SK-N-SH (cell line): ENCODE measurements around the gene DIAPH1. TPM values are rescaled to one million over a fixed set of nuclear protein-coding genes. Genes with fewer than 3 reads are reported as not detected.

ENCODE experiments used
- CTCF ChIA-PET: fragments of 300-600, 350-600 bp; formaldehyde crosslinking; extraction: SDS; loops from one replicate; lab custom pipeline; 2021; lab: Yijun Ruan, JAX
- POLR2A ChIA-PET: fragments of 350-600 bp; sonication (Branson Sonifier 250); formaldehyde crosslinking; extraction: SDS; loops from one replicate; lab custom pipeline; 2020; ENCODE audit warnings: antibody characterized with exemption, inconsistent platforms; lab: Yijun Ruan, JAX
- DNase-seq: peaks from one replicate; pipeline ENCODE4 v3.0.0; 2012
- H2AFZ ChIP-seq: fragments of 200-600 bp; sonication (generic); 2 replicates; pipeline ENCODE4 v1.8.1; 2016; ENCODE audit warnings: antibody characterized with exemption, mild to moderate bottlenecking, low read depth
- H3F3A ChIP-seq: fragments of 200-600 bp; sonication (generic); replicated peaks from 2 replicates; pipeline ENCODE3; 2016; ENCODE audit warnings: antibody characterized with exemption, mild to moderate bottlenecking; ENCODE audit not compliant: insufficient read depth
- H3K27ac ChIP-seq, 2 experiments: fragments of 200-500 bp in 1 of 2; fragments of 200-600 bp in 1 of 2; sonication (Bioruptor generic) in 1 of 2; sonication (generic), shearing (Covaris generic) in 1 of 2; 2 replicates each; pipeline versions ENCODE4 v1.5.1 to v1.6.1; 2014 to 2016; ENCODE audit warnings: low read depth in 2 of 2, inconsistent platforms in 1 of 2, low read length in 1 of 2, mild to moderate bottlenecking in 1 of 2, mixed read lengths in 1 of 2
- H3K27me3 ChIP-seq: fragments of 200-600 bp; sonication (generic), shearing (Covaris generic); 2 replicates; pipeline ENCODE4 v1.6.1; 2016; ENCODE audit warnings: mixed run types; ENCODE audit not compliant: insufficient read depth
- H3K36me3 ChIP-seq, 2 experiments: fragments of 200-500 bp in 1 of 2; fragments of 200-600 bp in 1 of 2; sonication (Bioruptor generic) in 1 of 2; sonication (generic) in 1 of 2; replicated peaks in 1 of 2; 2 replicates each; pipeline versions ENCODE3 to v1.5.1; 2014 to 2016; ENCODE audit warnings: low read length in 1 of 2, mild to moderate bottlenecking in 1 of 2; ENCODE audit not compliant: insufficient read depth in 2 of 2, control insufficient read depth in 1 of 2
- H3K4me1 ChIP-seq, 2 experiments: fragments of 200-500 bp in 1 of 2; fragments of 200-600 bp in 1 of 2; sonication (Bioruptor generic) in 1 of 2; sonication (generic), shearing (Covaris generic) in 1 of 2; 2 replicates each; pipeline versions ENCODE4 v1.5.1 to v1.6.1; 2014 to 2016; ENCODE audit warnings: low read depth in 1 of 2, low read length in 1 of 2, mixed run types in 1 of 2; ENCODE audit not compliant: insufficient read depth in 2 of 2, control insufficient read depth in 1 of 2
- H3K4me2 ChIP-seq: fragments of 200-600 bp; sonication (generic), shearing (Covaris generic); 2 replicates; pipeline ENCODE4 v1.6.1; 2017; ENCODE audit warnings: mixed run types
- H3K4me3 ChIP-seq, 2 experiments: fragments of 200-500 bp in 1 of 2; fragments of 200-600 bp in 1 of 2; sonication (Bioruptor generic) in 1 of 2; sonication (generic), shearing (Covaris generic) in 1 of 2; 2 replicates each; pipeline versions ENCODE4 v1.5.1 to v1.8.1; 2014 to 2016; ENCODE audit warnings: low read depth in 2 of 2, inconsistent platforms in 1 of 2, low read length in 1 of 2, mild to moderate bottlenecking in 1 of 2, mixed read lengths in 1 of 2, moderate library complexity in 1 of 2
- H3K79me2 ChIP-seq: fragments of 200-600 bp; sonication (generic); 2 replicates; pipeline ENCODE4 v1.8.1; 2017; ENCODE audit warnings: mild to moderate bottlenecking; ENCODE audit not compliant: insufficient read depth
- H3K9ac ChIP-seq: fragments of 200-600 bp; sonication (generic); 2 replicates; pipeline ENCODE4 v1.6.1; 2017; ENCODE audit warnings: mixed run types
- H3K9me2 ChIP-seq: fragments of 200-600 bp; sonication (generic); 2 replicates; pipeline ENCODE4 v1.6.1; 2017; ENCODE audit warnings: mixed run types
- H3K9me3 ChIP-seq: fragments of 200-600 bp; sonication (generic); 2 replicates; pipeline ENCODE4 v1.6.1; 2017; ENCODE audit warnings: mixed run types, mild to moderate bottlenecking, moderate library complexity
- H4K20me1 ChIP-seq: fragments of 200-600 bp; sonication (generic); 2 replicates; pipeline ENCODE4 v1.6.1; 2017; ENCODE audit warnings: mild to moderate bottlenecking, mixed run types; ENCODE audit not compliant: insufficient read depth
- CHD2 ChIP-seq: fragments of 150-350 bp; IDR thresholded peaks from 2 replicates; pipeline ENCODE4 v1.6.1; 2018; ENCODE audit warnings: low read length; ENCODE audit not compliant: partially characterized antibody
- ELF1 ChIP-seq: IDR thresholded peaks from 2 replicates; pipeline ENCODE4 v1.4.0; 2012
- EP300 ChIP-seq, 2 experiments: IDR thresholded peaks; 2 replicates each; pipeline versions ENCODE4 v1.4.0 to v1.6.1; 2012; ENCODE audit warnings: borderline replicate concordance in 1 of 2, low read depth in 1 of 2, low read length in 1 of 2
- FOXJ3 ChIP-seq: sonication (generic); formaldehyde crosslinking; IDR thresholded peaks from 2 replicates; pipeline ENCODE4 v1.5.1; 2020; ENCODE audit warnings: mild to moderate bottlenecking, missing genetic modification reagents
- JUND ChIP-seq: IDR thresholded peaks from 2 replicates; pipeline ENCODE4 v1.4.0; 2012
- MXI1 ChIP-seq: IDR thresholded peaks from 2 replicates; pipeline ENCODE4 v1.6.1; 2012; ENCODE audit warnings: mild to moderate bottlenecking, low read depth, low read length, improper control_type of control experiment
- NFIC ChIP-seq: IDR thresholded peaks from 2 replicates; pipeline ENCODE4 v1.4.0; 2012; ENCODE audit warnings: borderline replicate concordance
- POLR2AphosphoS5 ChIP-seq: IDR thresholded peaks from 2 replicates; pipeline ENCODE4 v1.6.1; 2012; ENCODE audit warnings: low read depth, low read length
- RAD21 ChIP-seq: IDR thresholded peaks from 2 replicates; pipeline ENCODE4 v1.6.1; 2012; ENCODE audit warnings: mild to moderate bottlenecking, low read length
- RCOR1 ChIP-seq: fragments of 150-350 bp; IDR thresholded peaks from 2 replicates; pipeline ENCODE4 v1.6.1; 2017; ENCODE audit warnings: antibody characterized with exemption, low read length
- RXRA ChIP-seq: IDR thresholded peaks from 2 replicates; pipeline ENCODE4 v1.4.0; 2012; ENCODE audit warnings: low read depth, mild to moderate bottlenecking, borderline replicate concordance
- SIN3A ChIP-seq: IDR thresholded peaks from 2 replicates; pipeline ENCODE4 v1.6.1; 2012; ENCODE audit warnings: low read depth, mild to moderate bottlenecking, low read length, moderate library complexity, borderline replicate concordance
- SMC3 ChIP-seq: IDR thresholded peaks from 2 replicates; pipeline ENCODE4 v1.6.1; 2012; ENCODE audit warnings: low read depth, low read length, improper control_type of control experiment
- TAF1 ChIP-seq: IDR thresholded peaks from 2 replicates; pipeline ENCODE4 v1.6.1; 2012; ENCODE audit warnings: low read depth, mild to moderate bottlenecking, low read length, moderate library complexity, borderline replicate concordance
- TCF12 ChIP-seq: IDR thresholded peaks from 2 replicates; pipeline ENCODE4 v1.4.0; 2012
- TEAD4 ChIP-seq: IDR thresholded peaks from 2 replicates; pipeline ENCODE4 v1.4.0; 2012; ENCODE audit warnings: mild to moderate bottlenecking, borderline replicate concordance; ENCODE audit not compliant: insufficient read depth
- YY1 ChIP-seq: IDR thresholded peaks from 2 replicates; pipeline ENCODE4 v1.4.0; 2012; ENCODE audit warnings: low read depth, mild to moderate bottlenecking
- WGBS: methylation state at CpG from one replicate; pipeline ENCODE4 v1.1.6; 2017; ENCODE audit warnings: low lambda C conversion rate; 5-methylcytosine and 5-hydroxymethylcytosine counted together
- polyA plus RNA-seq, 3 experiments: library from polyadenylated mRNA; depleted of rRNA; stranded (reverse); fragments of >200 nt; gene quantifications; 2 replicates each; pipeline ENCODE4 v1.2.3, GENCODE V29; 2012
- TF ChIP-seq, protein P1 (sequence below): fragments of 150-350 bp; IDR thresholded peaks from 2 replicates; pipeline ENCODE4 v1.6.1; 2016; ENCODE audit warnings: mild to moderate bottlenecking, low read depth, low read length
- TF ChIP-seq, protein P2 (sequence below): IDR thresholded peaks from 2 replicates; pipeline ENCODE4 v1.4.0; 2012; ENCODE audit warnings: low read depth
- TF ChIP-seq, protein P3 (sequence below): fragments of 200-600 bp; sonication (generic); IDR thresholded peaks from 2 replicates; pipeline ENCODE4 v1.6.1; 2017; ENCODE audit warnings: antibody characterized with exemption, mild to moderate bottlenecking, moderate library complexity
- TF ChIP-seq, protein P4 (sequence below): IDR thresholded peaks from 2 replicates; pipeline ENCODE4 v1.4.0; 2012; ENCODE audit warnings: low read depth, borderline replicate concordance
- TF ChIP-seq, protein P5 (sequence below): fragments of 150-350 bp; IDR thresholded peaks from 2 replicates; pipeline ENCODE4 v1.6.1; 2017; ENCODE audit warnings: antibody characterized with exemption, low read length, low read depth, borderline replicate concordance

The DIAPH1 gene
- polyA plus RNA-seq, 1 of the 3 experiments (the other 2 are of a cell fraction) = 30.4 TPM

DNA sequence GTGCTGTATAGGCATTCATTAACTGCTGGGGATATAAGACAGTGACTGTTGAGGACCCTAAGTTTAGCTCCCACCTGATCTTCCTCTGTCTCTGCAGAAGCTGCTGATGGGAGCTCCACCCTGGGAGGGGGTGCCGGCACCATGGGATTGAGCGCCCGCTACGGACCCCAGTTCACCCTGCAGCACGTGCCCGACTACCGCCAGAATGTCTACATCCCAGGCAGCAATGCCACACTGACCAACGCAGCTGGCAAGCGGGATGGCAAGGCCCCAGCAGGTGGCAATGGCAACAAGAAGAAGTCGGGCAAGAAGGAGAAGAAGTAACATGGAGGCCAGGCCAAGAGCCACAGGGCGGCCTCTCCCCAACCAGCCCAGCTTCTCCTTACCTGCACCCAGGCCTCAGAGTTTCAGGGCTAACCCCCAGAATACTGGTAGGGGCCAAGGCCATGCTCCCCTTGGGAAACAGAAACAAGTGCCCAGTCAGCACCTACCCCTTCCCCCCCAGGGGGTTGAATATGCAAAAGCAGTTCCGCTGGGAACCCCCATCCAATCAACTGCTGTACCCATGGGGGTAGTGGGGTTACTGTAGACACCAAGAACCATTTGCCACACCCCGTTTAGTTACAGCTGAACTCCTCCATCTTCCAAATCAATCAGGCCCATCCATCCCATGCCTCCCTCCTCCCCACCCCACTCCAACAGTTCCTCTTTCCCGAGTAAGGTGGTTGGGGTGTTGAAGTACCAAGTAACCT is 107.8 kb downstream of the DIAPH1 start:
- H3K9me3 ChIP-seq = no peaks in the 10 kb centered on the region
- no peak overlapping the region for H3K4me2 ChIP-seq
- no peak overlapping the region for H3K9ac ChIP-seq
- TF ChIP-seq, protein P1, sequence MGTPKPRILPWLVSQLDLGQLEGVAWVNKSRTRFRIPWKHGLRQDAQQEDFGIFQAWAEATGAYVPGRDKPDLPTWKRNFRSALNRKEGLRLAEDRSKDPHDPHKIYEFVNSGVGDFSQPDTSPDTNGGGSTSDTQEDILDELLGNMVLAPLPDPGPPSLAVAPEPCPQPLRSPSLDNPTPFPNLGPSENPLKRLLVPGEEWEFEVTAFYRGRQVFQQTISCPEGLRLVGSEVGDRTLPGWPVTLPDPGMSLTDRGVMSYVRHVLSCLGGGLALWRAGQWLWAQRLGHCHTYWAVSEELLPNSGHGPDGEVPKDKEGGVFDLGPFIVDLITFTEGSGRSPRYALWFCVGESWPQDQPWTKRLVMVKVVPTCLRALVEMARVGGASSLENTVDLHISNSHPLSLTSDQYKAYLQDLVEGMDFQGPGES = no peak
- TF ChIP-seq JUND = no peak
- no peak for TF ChIP-seq MXI1
- TF ChIP-seq, protein P2, sequence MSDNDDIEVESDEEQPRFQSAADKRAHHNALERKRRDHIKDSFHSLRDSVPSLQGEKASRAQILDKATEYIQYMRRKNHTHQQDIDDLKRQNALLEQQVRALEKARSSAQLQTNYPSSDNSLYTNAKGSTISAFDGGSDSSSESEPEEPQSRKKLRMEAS = no peak
- TF ChIP-seq SMC3 = no peak
- no peak for TF ChIP-seq FOXJ3
- no peak for TF ChIP-seq NFIC
- TF ChIP-seq RXRA = no peak
- no peak for TF ChIP-seq POLR2AphosphoS5
- TF ChIP-seq YY1 = no peak
- no peak for TF ChIP-seq SIN3A
- TF ChIP-seq TAF1 = no peak
- peaks cover 74 to 75% of the 10 kb centered on the region in 2 experiments for H3K4me1 ChIP-seq
- H3K27ac ChIP-seq = peak overlapping the region; percentile 9 to 99; a peak in 3 of 4 replicates
- H2AFZ ChIP-seq = no peak overlapping the region
- ChIA-PET POLR2A (no interaction called here), CTCF (interaction anchor here (1.0 to 10.1 kb wide), 7 partner anchors 13 to 94 kb away, joined by 4 to 113 read pairs (median 43); partner anchors contain the start of genes PCDHGB7, PCDHGC3 and PCDHGC4)
- DNase-seq = no peak
- peaks cover 22 to 41% of the 10 kb centered on the region in 2 experiments for H3K36me3 ChIP-seq
- H3F3A ChIP-seq = peaks cover 74% of the 10 kb centered on the region
- H3K27me3 ChIP-seq = no peaks in the 10 kb centered on the region
- no peaks in the 10 kb centered on the region for H4K20me1 ChIP-seq
- no peak overlapping the region for H3K4me3 ChIP-seq
- no peaks in the 10 kb centered on the region for H3K9me2 ChIP-seq
- WGBS = 94% methylated on average over 14 of the region's 14 CpGs
- peaks cover 8% of the 10 kb centered on the region; the same call in 1 of the 2 replicates for H3K79me2 ChIP-seq

DNA sequence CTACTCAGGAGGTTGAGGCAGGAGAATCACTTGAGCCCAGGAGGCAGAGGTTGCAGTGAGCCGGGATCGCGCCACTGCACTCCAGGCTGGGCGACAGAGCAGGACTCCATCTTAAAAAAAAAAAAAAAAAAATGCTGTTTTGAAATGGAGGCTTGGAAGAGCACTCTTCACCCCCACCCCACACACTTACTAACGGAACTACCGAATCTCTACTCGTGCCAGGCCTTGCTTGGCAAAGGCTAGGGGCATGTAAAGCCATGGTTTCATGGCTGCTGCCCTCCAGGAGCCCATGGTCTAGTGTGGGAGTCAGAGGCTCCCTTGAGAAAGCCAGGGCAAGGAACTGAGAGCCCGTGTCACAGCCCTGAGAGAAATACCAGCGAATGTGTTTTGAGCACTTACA is 108.6 kb downstream of the DIAPH1 start:
- Histone ChIP-seq H3K4me3 (no peak overlapping the region), H3K27me3 (no peaks in the 10 kb centered on the region), H3K4me2 (no peak overlapping the region), H4K20me1 (no peaks in the 10 kb centered on the region), H3K9ac (peak overlapping the region; percentile 84; the same call in 1 of the 2 replicates), H3F3A (peaks cover 71% of the 10 kb centered on the region), H3K9me2 (no peaks in the 10 kb centered on the region), H3K36me3 (peaks cover 28 to 49% of the 10 kb centered on the region in 2 experiments), H3K27ac (peak overlapping the region; percentile 98 to 99), H3K79me2 (peaks cover 12% of the 10 kb centered on the region; the same call in 1 of the 2 replicates), H3K9me3 (no peaks in the 10 kb centered on the region), H3K4me1 (peaks cover 66% of the 10 kb centered on the region in 2 experiments), H2AFZ (no peak overlapping the region)
- DNase-seq = no peak
- CTCF ChIA-PET = interaction anchor here (1.0 to 8.5 kb wide), 7 partner anchors 14 to 93 kb away, joined by 4 to 75 read pairs (median 7); partner anchors contain the start of genes PCDHGB7, PCDHGC3 and PCDHGC4
- TF ChIP-seq, protein P3, sequence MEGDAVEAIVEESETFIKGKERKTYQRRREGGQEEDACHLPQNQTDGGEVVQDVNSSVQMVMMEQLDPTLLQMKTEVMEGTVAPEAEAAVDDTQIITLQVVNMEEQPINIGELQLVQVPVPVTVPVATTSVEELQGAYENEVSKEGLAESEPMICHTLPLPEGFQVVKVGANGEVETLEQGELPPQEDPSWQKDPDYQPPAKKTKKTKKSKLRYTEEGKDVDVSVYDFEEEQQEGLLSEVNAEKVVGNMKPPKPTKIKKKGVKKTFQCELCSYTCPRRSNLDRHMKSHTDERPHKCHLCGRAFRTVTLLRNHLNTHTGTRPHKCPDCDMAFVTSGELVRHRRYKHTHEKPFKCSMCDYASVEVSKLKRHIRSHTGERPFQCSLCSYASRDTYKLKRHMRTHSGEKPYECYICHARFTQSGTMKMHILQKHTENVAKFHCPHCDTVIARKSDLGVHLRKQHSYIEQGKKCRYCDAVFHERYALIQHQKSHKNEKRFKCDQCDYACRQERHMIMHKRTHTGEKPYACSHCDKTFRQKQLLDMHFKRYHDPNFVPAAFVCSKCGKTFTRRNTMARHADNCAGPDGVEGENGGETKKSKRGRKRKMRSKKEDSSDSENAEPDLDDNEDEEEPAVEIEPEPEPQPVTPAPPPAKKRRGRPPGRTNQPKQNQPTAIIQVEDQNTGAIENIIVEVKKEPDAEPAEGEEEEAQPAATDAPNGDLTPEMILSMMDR = no peak
- TF ChIP-seq TCF12 = no peak
- TF ChIP-seq, protein P4, sequence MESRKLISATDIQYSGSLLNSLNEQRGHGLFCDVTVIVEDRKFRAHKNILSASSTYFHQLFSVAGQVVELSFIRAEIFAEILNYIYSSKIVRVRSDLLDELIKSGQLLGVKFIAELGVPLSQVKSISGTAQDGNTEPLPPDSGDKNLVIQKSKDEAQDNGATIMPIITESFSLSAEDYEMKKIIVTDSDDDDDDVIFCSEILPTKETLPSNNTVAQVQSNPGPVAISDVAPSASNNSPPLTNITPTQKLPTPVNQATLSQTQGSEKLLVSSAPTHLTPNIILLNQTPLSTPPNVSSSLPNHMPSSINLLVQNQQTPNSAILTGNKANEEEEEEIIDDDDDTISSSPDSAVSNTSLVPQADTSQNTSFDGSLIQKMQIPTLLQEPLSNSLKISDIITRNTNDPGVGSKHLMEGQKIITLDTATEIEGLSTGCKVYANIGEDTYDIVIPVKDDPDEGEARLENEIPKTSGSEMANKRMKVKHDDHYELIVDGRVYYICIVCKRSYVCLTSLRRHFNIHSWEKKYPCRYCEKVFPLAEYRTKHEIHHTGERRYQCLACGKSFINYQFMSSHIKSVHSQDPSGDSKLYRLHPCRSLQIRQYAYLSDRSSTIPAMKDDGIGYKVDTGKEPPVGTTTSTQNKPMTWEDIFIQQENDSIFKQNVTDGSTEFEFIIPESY = no peak
- no peak for TF ChIP-seq FOXJ3
- TF ChIP-seq CHD2 = no peak
- TF ChIP-seq SIN3A = no peak
- no peak for TF ChIP-seq RAD21
- no peak for TF ChIP-seq TEAD4
- TF ChIP-seq ELF1 = no peak
- no peak for TF ChIP-seq EP300 (IDR thresholded peaks at IDR 0.05; ENCODE audit: borderline replicate concordance in 1 of 2, low read depth in 1 of 2, low read length in 1 of 2)
- TF ChIP-seq JUND = no peak
- TF ChIP-seq, protein P5, sequence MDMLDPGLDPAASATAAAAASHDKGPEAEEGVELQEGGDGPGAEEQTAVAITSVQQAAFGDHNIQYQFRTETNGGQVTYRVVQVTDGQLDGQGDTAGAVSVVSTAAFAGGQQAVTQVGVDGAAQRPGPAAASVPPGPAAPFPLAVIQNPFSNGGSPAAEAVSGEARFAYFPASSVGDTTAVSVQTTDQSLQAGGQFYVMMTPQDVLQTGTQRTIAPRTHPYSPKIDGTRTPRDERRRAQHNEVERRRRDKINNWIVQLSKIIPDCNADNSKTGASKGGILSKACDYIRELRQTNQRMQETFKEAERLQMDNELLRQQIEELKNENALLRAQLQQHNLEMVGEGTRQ = no peak
- TF ChIP-seq RCOR1 = no peak
- POLR2A ChIA-PET = interaction anchor here (0.9 kb wide), 1 partner anchor 14 kb away, joined by 3 read pairs; no protein-coding TSS in a partner anchor
- 95% methylated on average over 9 of the region's 9 CpGs for WGBS
